Measurements from ENCODE around the gene AFF1.

AFF1 gene

DNA sequence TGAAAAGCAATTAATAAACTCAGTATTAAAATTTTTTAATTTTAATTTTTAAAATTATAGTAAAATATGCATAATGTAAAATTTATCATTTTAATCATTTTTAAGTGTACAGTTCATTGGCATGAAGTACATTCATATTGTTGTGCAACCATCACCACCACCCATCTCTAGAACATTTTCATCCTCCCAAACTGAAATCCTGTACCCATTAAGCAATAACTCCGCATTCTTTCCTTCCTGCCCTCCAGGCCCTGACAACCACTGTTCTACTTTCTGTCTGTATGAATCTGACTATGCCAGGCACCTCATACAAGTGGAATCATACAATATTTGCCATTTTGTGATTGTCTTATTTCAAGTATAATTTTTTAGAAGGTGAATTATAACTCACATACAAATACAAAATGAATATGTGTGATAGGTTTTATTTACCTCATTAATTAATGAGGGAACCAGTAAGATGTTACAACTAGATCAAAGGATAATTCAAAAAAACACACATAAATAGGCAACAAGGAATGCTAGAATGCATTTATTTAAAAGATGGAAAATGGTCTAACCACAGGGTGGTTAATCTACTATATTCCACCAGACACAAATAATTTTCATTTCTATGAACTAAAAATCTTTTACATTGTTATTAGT lies 13.1 kb upstream of the AFF1 start:
- no peak for DNase-seq (ENCODE audit: low read depth)

DNA sequence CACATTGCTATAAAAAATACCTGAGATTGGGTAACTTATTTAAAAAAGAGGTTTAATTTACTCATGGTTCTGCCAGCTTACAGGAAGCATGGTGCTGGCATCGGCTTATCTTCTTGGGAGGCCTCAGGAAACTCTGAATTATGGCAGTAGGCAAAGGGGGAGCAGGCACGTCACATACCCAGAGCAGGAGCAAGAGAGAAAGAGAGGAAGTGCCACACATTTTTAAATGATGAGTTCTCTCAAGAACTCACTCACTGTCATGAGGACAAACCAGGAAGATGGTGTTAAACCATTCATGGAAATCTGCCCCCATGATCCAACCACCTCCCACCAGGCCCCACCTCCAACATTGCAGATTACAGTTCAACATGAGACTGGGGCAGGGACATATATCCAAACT lies 10.0 kb upstream of the AFF1 start:
- DNase-seq (ENCODE audit: low read depth): no peak

DNA sequence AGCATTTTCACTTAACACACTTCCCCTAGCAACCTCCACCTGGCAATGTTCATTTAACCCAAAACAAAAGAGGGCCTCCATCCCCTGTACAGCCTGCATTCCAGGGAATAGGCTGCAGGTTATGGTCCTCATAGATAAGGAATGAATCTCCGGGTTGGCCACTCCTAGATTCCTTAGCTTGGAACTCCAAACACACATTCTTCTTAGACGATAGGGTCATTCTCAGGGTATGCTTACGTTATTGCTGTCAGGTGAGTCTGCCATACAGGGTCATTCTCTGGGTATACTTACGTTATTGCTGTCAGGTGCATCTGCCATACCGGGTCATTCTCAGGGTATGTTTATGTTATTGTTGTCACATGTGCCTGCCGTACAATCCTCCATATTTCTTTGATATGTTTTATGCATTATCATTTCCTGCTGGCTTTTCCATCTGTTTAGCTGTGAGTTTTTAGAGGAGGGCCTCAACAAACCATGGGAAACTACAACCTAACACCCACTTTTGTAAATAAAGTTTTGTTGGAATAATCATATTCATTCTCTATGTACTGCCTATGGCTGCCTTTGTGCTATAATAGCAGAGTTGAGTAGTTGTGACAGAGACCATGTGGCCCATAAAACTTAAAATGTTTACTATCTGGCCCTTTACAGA lies 8.2 kb upstream of the AFF1 start:
- DNase-seq (ENCODE audit: low read depth): no peak

DNA sequence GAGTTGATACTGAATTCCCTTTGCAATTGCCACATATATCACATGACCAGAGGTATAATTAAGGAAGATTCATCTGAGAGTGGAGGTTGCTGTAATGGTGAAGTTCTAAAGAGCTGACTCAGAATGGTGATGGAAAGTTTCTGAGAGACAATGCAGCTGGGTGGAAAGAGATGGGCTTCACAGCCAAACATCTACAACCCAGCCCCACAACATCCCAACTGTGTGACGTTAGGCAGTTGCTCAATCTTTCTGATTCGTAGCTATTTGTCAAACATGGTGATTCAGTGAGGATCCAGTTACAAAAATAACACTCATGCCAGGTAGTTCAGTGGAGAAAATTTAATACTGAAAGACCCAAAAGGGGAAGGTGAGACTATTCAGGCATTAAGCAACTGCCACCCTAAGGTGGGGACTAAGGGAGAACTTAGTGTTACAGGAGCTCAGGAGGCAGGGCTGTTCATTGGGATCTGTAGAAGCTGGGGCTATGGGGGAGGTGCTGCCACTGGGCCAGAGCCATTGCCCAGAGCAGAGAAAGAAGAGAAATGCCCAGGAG lies 6.9 kb upstream of the AFF1 start:
- no peak for DNase-seq (ENCODE audit: low read depth)

DNA sequence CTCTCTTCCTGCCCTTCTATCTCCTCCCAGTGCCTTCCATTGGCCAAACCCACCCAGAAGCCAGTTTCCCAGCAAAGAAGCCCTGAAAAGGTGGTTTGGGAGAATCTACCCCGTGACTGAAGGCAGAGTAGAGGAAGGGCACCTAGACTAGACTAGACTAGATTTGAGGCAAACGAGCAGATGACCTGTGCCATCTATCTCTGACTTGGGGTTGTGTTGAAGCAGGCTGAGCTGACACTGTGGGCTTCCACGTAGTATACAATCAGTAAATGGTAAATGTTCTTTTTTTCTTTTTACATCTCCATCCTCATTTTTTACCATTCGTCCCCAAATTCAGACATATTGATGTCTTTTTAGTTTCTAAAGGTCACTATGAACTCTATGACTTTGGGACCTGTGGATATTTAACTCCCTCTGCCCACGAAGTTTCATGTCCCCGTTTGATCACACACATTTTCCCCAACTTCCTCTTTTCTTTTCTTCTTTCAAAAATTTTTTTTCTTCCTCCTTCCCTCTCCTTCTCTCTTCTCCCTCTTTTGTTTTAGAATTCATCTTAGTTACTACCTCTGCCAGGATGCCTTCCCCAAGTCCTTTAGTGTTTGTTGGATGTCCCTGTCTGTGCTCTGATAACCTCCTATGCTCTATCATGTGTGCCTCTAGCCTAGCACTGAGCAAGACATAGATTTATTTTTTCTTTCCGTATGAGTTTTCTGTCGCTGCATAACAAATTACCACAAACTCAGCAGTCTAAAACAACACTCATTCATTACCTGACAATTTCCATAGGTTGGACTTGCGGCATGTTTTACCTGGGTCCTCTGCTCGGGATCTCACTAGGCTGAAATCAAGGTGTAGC lies 6.2 kb upstream of the AFF1 start:
- DNase-seq (ENCODE audit: low read depth): no peak

DNA sequence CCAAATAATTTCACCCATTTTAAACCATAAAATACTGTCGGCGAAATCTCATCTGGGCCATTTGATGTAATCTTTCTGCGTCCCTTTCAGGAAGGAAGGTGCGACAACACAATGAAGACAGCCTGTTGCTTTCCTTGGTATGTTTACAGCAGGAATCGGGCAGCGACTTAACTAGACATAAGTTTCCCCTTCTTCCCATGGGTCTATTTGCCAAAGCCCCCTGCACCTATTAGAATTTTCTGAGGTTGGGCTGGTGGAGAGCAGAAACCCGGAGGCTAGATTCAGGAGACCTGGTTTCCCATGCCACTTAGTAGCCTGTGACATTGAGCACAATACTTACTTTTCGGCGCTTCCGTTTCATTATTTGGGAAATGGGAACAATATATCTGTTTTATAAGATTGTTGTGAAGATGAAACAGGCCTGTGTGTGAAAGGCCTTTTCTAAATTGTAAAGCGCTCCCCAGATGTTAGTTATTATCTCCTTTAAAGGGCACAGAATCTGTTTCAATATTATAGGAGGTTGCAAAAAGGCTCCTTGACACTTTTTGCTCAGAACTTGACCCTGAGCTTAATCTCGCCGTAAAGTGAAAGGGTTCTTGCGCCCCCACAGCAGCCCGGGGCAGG lies 552 bp upstream of the AFF1 start:
- no peak for DNase-seq (ENCODE audit: low read depth)

DNA sequence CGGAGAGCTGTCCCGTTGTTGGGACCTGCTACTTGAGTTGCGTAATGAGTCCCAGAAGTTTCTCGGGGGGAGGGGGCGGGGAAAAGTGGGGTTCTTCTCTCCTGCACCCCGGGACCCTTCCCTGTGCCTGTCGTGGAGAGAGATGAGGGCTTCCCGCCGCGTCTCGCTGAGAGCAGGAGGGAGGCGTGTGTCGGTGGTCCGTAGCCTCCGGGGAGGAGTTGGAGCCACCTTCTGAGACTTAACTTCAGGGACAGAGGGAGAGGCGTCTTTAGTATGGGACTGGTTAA lies 698 bp downstream of the AFF1 start:
- DNase-seq (ENCODE audit: low read depth): peak; percentile 14

DNA sequence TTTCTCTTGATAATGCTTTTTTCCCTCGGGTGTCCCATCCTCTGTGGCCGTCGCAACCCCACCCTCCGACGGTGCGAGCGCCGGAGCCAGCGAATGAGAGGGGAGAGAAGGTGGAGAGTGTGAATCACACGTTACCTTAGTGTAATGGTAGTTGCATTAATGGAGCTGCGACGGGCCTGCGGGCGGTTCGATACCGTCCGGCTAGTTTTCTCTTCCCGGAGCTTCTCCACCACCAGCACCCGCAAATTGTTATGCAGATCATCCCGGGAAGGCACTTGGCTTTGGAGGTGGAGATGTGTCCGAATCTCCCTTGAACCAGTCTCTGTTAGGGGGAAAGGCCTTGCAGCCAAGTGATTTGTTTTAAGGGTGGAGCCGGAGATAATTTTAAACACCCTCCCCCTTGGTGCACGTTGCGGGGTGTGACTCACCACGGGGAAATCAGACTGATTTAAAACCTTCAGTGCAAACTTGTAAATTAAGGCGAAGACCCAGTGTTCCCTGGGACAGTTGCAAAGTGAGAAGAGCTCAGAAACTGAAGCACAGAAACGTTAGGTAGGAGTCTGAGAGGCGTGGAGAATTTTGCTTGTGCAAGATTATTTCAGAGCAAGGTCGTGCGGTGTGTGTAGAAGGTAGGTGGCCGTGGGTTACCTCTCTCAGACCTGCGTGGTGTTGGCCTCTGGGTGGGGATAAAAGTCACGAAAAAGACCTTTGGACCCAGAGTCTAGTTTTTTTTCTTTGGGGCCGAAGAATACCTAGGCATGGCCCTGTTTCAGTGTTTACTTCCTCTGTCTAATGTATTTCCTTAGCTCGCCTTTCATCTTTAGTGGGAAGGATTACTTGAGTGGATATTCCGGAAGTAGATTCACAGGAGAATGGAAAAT lies 1.3 kb downstream of the AFF1 start:
- peak; percentile 67 for DNase-seq (ENCODE audit: low read depth)

DNA sequence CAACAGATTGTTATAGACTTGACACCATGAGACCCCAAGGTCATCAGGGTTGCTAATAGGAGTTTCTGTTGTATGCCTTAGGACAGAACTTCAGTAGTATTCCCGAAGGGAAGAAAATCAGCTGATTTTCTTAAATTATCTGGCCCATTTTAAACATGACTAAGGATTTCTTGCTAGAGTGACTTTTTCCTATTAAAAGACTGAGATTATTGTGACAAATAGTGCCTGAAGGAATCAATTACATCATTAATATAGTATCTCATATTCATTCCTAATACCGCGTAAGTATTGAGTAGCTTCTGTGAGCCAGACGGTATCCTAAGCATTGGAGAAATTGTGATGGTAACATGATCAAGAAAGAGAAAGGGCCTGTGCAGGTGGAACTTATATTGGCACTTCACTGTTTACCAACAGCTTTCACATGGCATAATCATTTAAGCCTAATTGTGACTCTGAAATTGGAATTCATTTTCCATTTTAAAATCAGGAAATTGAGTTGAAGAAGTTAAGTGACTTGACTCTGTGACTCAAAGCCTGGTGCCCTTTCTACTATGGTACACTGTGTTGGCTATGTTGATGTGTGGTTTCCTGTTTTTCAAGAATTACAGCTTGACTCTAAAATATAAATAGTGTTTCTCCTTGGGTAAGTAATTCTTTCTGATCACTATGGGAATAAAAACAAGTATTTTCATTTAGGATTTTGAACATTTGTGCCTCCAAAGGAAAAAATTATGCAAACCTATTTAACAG lies 4.1 kb downstream of the AFF1 start:
- no peak for DNase-seq (ENCODE audit: low read depth)

DNA sequence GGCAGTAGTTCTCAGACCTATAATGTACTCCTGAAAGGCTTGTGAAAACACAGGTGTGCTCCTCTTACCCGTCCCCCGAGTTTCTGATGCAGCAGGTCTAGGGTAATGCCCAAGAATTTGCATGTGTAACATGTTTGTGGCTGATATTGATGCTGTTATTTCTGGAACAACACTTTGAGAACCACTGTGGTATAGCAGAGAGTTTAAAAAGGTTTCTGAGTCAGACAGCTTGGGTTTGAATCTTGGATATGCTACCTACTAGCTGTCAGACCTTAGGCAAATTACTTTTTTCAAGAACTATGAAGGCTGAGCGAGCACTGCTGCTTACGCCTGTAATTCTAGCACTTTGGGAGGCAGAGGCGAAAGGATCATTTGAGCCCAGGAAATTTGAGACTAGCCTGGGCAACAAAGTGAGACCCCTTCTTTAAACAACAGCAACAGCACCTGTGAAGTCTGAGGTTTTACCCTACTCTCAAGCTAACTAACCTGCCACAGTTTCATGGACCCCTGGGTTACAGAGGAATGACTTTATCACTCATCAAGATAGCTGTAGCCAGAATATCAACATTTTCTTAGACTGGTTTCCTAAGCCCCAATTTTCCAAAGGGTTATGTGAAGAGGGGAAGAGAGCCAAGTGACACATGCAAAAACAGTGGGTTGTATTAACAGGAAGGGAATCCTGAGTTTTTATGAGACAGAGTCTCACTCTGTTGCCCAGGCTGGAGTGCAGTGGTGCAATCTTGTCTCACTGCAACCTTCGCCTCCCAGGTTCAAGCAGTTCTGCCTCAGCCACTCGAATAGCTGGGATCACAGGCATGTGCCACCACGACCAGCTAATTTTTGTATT lies 5.1 kb downstream of the AFF1 start:
- DNase-seq (ENCODE audit: low read depth): no peak

DNA sequence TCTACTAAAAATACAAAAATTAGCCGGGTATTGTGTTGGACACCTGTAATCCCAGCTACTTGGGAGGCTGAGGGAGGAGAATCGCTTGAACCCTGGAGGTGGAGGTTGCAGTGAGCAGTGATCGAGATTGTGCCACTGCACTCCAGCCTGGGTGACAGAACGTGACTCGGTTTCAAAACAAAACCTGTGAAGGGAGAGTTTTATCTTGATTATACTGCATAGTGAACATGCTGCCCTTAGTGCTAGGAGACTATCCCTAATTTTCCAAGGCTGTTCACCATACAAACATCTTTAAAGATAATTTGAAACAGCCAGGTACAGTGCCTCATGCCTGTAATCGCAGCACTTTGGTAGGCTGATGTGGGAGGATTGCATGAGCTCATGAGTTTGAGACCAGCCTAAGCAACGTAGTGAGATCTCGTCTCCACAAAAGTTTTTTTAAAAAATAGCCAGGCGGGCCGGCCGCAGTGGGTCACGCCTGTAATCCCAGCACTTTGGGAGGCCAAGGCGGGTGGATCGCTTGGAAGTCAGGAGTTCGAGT lies 6.2 kb downstream of the AFF1 start:
- DNase-seq (ENCODE audit: low read depth): no peak

DNA sequence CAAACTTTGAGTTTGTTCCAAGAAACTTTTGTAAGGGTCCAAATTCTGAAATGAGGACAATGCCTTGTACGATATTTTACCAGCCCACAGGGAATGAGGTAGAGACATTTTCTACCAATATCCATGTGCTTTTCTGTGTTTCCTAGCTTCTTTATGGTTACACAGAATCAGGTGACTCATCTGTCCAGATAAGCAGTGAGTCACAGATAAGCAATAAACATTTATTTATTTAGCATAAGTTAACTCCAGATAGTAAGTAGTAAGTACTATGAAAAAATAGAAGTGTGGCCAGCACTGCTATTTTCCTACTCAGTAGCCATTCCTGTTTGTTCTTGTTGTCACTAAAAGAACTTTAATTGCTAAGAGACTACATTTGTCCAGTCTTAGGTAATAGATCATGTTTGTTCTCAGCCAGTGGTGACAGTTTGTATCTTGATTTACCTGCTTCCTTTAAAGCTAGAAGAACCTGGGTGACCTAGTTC lies 7.4 kb downstream of the AFF1 start:
- DNase-seq (ENCODE audit: low read depth): no peak

DNA sequence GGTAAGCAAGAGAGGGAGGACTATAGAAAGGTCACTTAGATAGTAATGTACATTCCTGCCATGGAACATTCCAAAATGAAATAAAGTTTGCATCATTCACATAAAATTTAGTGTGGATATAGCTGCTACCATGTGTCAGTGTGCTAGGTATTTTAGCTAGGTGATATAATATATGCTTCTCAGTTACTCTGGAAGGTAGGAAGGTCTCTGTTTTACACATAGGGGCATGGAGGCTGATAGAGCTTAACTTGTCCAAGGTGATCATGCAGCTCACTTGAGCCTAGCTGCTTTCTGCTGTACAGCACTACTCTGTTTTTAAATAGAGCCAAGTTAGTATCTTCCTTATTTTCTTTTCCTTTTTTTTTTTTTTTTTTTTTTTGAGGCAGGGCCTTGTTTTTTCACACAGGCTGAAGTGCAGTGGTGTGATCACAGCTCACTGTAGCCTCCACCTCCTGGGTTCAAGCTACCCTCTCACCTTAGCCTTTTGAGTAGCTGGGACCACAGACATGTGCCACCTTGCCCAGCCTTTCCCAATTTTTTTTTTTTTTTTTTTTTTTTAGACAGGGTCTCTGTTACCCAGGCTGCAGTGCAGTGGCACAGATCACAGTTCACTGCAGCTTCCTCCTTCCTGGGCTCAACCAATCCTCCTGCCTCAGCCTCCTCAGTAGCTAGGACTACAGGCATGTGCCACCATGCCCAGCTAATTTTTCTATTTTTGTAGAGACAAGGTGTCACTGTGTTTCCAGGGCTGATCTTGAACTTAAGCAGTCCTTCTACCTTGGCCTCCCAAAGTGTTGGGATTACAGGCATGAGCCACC lies 10.4 kb downstream of the AFF1 start:
- DNase-seq (ENCODE audit: low read depth): no peak

DNA sequence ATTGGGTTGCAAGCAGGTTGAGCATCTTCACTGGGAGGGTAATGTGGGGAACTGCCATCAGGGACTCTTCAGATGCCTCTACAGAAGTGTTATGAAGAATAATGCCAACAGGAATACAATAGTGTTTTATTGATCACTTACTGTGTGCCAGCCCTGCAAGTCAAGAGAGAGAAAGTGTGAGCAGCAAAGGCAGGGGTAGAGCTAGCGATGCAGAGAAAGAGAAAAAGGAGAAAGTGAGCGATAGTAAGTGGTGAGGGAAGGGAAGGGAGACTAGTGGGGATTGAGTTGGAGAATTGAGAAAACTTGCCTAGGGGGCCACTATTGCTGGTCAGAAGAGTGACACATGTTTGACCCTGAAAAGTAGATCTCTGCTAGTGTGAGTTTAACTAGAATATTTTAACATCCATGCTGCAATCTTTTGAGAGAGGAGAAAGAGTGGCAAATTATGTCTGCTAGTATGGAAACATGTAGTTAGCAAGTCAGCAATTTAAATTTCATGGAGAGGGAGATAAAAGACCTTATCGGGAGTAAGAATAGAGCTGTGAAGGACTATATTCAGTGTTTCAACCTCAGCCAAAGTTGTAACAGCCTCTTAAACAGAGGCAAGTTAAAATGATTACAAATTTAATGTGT lies 12.2 kb downstream of the AFF1 start:
- DNase-seq (ENCODE audit: low read depth): no peak

DNA sequence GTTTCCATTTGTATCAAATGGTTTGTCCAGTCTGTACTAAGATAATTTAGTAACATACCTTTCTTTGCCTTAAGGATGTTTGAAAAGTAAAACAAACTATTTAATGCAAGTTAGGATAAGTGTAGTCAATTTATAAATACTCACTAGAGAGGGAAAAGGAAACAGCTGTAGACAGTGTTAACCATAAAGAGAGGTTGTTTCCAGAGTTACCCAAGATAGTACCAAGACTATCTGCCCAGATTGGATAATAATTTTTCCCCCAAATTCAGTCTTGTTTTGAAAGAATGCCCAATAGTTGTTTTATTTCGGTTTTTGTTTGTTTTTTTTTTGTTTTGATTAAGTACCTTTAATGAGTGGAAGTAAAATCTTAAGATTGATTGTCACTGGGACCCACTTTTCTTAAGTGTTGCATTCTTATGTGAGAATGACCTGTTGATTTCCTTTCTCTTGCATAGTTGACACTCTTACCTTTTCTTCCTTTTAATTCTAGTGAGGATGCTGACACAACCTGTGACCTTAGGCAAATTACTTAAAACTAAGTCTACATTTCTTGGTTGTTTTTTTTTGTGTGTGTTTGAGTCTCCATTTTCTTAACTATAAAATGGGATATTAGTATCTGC lies 12.8 kb downstream of the AFF1 start:
- DNase-seq (ENCODE audit: low read depth): no peak

DNA sequence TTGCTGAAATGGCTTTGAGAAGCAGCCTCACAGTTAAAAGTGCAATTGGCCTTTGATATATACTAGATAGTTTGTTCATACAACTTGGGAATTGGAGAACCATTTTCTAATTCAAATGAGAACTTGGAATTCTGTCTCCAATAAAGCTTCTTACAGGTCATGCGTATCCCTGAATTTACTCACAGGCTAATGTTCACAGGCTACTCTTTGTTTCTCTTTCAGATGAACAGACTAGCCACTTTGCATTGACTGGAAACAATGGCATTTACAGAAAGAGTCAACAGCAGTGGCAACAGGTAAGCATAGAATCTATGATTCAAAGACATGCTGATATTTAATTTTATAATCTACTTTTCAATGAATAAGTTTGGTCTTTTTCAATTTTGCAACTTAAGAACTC lies 13.5 kb downstream of the AFF1 start:
- no peak for DNase-seq (ENCODE audit: low read depth)

DNA sequence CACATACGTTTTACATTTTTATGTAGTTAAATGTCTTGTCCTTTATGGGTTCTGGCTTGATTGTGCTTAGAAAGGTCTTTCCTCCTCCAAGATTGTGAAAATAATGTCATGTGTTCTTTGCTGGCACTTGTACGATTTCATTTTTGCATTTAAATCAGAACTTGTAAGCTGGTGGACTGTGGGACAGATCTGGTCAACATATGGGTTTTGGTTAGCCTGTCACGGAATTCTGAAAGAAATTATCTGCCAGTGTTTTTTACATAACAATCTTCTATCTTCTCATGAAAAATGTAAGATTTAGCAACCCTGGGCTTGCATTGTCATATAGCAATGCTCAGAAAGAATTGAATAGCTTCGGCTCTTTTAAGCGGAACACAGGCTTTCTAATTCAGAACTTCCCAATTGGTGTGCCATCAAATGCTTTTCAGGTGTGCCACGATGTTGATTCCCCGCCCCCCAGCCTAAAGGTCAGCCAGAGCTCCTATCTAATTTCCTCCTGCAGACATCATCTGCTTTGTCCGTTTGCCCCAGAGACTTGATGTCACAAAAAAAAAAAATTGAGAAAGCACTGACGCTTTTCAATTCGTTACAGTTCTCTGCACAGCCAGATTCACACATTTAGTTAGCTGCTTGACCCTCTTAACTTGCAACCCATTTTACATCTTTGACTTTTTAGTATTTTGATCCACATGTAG lies 16.2 kb downstream of the AFF1 start:
- DNase-seq (ENCODE audit: low read depth): no peak
